ENCODE measurements around the gene PGAM2.
A peak's percentile ranks its signal among the peaks of the same experiment; 100 is the strongest.

The PGAM2 gene

DNA sequence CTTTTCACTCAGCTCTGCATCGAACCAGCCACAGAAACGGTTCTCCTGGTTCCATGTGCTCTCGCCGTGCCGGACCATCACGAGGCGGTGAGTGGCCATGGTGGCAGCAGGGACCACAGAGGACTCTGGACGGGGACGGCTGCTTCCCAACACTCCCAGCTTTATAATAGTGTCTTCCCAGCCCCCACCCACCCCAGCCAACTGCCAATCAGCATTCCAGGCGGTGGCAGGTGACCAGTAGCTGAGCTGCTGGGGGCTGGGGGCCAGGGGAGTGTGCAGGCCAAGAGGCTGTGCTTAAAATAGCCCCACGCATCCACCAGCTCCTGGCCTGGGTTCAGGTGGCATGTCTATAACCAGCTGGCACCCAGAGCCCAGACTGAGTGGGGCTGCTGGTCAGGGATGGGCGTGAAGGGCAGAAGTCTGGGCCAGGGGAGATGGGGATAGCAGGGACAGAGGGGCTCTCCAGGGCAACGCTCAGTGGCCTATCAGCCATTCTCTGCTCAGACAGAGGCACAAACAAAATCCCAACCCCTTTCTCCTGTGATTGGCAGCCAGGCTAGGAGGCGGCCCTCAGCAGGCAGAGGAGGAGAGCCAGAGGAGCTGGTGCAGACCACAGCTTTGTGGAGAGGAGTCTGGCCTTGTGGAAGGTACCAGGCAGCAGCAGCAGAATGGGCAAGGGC lies at the start of gene PGAM2:
TSS of gene PGAM2 (minus strand) at position 137 of the 680 bp plus-strand sequence. CDS start at position 99, 38 bp downstream.
- H3K27ac ChIP-seq (ENCODE audit: extremely low read depth, low read depth, low read length), result no peak within 1 kb of the TSS
- H3K4me3 ChIP-seq (ENCODE audit: low read depth, low read length), result no peak within 1 kb of the TSS

DNA sequence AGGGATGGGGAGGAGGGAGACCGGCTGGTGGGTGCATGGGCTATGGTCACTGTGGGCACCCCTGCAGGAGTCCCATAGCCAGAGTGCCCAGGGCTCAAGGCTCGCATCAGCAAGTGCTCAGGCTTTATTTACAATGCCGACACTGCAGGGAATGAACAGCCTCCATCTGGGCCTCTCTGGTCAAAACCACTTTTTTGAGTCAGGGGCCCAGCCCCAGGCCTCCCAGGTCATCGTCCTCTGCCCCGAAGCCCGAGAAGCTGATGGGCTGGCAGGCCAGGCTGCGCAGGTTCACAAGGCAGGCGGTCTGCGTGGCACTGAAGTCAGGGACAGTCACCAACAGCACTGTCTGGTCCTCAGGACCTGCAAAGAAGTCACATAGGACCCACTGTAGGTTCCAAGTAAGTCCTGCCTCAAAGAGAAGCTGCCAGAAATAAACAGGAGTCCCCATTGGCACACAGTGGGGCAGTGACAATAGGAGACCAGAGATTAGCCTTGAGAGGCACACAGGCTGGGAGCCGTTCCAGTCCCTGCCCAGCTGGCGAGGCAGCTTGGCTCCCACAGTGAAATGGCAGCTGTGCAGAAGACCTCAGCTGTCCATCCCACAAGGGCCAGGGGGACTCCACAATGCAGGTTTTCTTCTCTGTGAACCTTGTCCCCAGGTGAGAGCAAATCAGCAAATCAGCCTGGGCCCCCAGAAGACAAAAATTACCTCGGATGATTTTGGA lies 49.4 kb upstream of the PGAM2 start:
- Histone ChIP-seq H3K9me3 (ENCODE audit: control insufficient read depth, insufficient read depth, low read depth, low read length) (no peaks in the 10 kb centered on the region), H3K4me1 (ENCODE audit: control insufficient read depth, insufficient read depth, low read length) (no peaks in the 10 kb centered on the region), H3K36me3 (ENCODE audit: control insufficient read depth in 2 of 2, insufficient read depth in 1 of 2, low read length in 2 of 2) (peaks cover 0 to 51% of the 10 kb centered on the region in 2 experiments; a peak in 2 of 3 replicates), H3K27ac (ENCODE audit: extremely low read depth, low read depth, low read length) (no peak overlapping the region), H3K4me3 (ENCODE audit: low read depth, low read length) (no peak overlapping the region)
- CTCF ChIA-PET, result interaction anchor here (0.7 kb wide), 1 partner anchor 72 kb away, joined by 3 read pairs; no protein-coding TSS in a partner anchor
- TF ChIP-seq ZIC2 (tag by site-specific recombination; IDR thresholded peaks at IDR 0.05) (peak; percentile 57), GLI4 (tag by site-specific recombination; IDR thresholded peaks at IDR 0.05) (no peak)
- POLR2A ChIA-PET, result interaction anchor here (0.9 kb wide), 1 partner anchor 47 kb away, joined by 3 read pairs; no protein-coding TSS in a partner anchor

More for the DNA sequence above, at the start of gene PGAM2:
- no peaks in the 10 kb centered on the region for H3K4me1 ChIP-seq (ENCODE audit: control insufficient read depth, insufficient read depth, low read length)
- CTCF ChIA-PET, result interaction anchor here (0.6 to 3.3 kb wide), 2 partner anchors 18 to 131 kb away, joined by 4 to 14 read pairs; no protein-coding TSS in a partner anchor
- no peaks in the 10 kb centered on the region for H3K9me3 ChIP-seq (ENCODE audit: control insufficient read depth, insufficient read depth, low read depth, low read length)
- no peak for TF ChIP-seq ZNF561 (tag by site-specific recombination; IDR thresholded peaks at IDR 0.05; ENCODE audit: borderline replicate concordance)
- TF ChIP-seq, protein P1, sequence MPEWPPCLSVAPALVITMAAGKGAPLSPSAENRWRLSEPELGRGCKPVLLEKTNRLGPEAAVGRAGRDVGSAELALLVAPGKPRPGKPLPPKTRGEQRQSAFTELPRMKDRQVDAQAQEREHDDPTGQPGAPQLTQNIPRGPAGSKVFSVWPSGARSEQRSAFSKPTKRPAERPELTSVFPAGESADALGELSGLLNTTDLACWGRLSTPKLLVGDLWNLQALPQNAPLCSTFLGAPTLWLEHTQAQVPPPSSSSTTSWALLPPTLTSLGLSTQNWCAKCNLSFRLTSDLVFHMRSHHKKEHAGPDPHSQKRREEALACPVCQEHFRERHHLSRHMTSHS (tag by site-specific recombination; IDR thresholded peaks at IDR 0.05), result no peak
- TF ChIP-seq GLI2 (tag by site-specific recombination; IDR thresholded peaks at IDR 0.05; ENCODE audit: borderline replicate concordance, low read depth), result no peak
- no peak for TF ChIP-seq ZXDB (tag by site-specific recombination; IDR thresholded peaks at IDR 0.05)
- no peak for TF ChIP-seq ZNF174 (tag by site-specific recombination; IDR thresholded peaks at IDR 0.05)
- TF ChIP-seq, protein P2, sequence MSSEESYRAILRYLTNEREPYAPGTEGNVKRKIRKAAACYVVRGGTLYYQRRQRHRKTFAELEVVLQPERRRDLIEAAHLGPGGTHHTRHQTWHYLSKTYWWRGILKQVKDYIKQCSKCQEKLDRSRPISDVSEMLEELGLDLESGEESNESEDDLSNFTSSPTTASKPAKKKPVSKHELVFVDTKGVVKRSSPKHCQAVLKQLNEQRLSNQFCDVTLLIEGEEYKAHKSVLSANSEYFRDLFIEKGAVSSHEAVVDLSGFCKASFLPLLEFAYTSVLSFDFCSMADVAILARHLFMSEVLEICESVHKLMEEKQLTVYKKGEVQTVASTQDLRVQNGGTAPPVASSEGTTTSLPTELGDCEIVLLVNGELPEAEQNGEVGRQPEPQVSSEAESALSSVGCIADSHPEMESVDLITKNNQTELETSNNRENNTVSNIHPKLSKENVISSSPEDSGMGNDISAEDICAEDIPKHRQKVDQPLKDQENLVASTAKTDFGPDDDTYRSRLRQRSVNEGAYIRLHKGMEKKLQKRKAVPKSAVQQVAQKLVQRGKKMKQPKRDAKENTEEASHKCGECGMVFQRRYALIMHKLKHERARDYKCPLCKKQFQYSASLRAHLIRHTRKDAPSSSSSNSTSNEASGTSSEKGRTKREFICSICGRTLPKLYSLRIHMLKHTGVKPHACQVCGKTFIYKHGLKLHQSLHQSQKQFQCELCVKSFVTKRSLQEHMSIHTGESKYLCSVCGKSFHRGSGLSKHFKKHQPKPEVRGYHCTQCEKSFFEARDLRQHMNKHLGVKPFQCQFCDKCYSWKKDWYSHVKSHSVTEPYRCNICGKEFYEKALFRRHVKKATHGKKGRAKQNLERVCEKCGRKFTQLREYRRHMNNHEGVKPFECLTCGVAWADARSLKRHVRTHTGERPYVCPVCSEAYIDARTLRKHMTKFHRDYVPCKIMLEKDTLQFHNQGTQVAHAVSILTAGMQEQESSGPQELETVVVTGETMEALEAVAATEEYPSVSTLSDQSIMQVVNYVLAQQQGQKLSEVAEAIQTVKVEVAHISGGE (tag by site-specific recombination; conservative IDR thresholded peaks at IDR 0.05; ENCODE audit: low read depth), result no peak
- TF ChIP-seq HOXC10 (CRISPR knock-in tag; IDR thresholded peaks at IDR 0.05), result no peak
- TF ChIP-seq KLF16 (tag by site-specific recombination; IDR thresholded peaks at IDR 0.05), result no peak
- no peak for TF ChIP-seq SP7 (tag by site-specific recombination; IDR thresholded peaks at IDR 0.05)
- no peak for TF ChIP-seq ZNF202 (tag by site-specific recombination; IDR thresholded peaks at IDR 0.05; ENCODE audit: borderline replicate concordance)
- TF ChIP-seq, protein P3, sequence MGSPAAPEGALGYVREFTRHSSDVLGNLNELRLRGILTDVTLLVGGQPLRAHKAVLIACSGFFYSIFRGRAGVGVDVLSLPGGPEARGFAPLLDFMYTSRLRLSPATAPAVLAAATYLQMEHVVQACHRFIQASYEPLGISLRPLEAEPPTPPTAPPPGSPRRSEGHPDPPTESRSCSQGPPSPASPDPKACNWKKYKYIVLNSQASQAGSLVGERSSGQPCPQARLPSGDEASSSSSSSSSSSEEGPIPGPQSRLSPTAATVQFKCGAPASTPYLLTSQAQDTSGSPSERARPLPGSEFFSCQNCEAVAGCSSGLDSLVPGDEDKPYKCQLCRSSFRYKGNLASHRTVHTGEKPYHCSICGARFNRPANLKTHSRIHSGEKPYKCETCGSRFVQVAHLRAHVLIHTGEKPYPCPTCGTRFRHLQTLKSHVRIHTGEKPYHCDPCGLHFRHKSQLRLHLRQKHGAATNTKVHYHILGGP (tag by site-specific recombination; IDR thresholded peaks at IDR 0.05), result no peak
- peaks cover 0 to 23% of the 10 kb centered on the region in 2 experiments; a peak in 1 of 3 replicates for H3K36me3 ChIP-seq (ENCODE audit: control insufficient read depth in 2 of 2, insufficient read depth in 1 of 2, low read length in 2 of 2)
- POLR2A ChIA-PET, result interaction anchor here (0.6 to 2.1 kb wide), 5 partner anchors 16 to 135 kb away, joined by 3 to 16 read pairs (median 5); partner anchors contain the start of genes DBNL and YKT6
